HT-29 (cell line): ENCODE measurements around the gene POM121. TPM values are rescaled to one million over a fixed set of nuclear protein-coding genes. Genes with fewer than 3 reads are reported as not detected.
"Not testable (repeated sequence)": the region's sequence is repeated elsewhere in the genome, so short reads cannot be mapped to it uniquely, and the experiment has no call there.

Experiments
- DNase-seq: peaks from one replicate; pipeline ENCODE4 v3.0.0-alpha.2; 2015; ENCODE audit warnings: low spot score
- total RNA-seq: library from RNA; depleted of rRNA; stranded (reverse); fragments of >200 nt; shearing (Covaris generic); gene quantifications from 2 replicates; pipeline ENCODE4 v1.2.3, GENCODE V29; 2014

The POM121 gene
- total RNA-seq, 1 experiment from 2014 or later, result 18.7 TPM

GRCh38 chr7:72949276-72949675, 24.4 kb downstream of the POM121 start:
- DNase-seq, result not testable (repeated sequence)

GRCh38 chr7:72949686-72950085, 24.8 kb downstream of the POM121 start:
- DNase-seq, result not testable (repeated sequence)

- not testable (repeated sequence) for DNase-seq
These were observed 25.5 kb downstream of the POM121 start for GRCh38 chr7:72950432-72950831.

GRCh38 chr7:72953901-72954562, 29.1 kb downstream of the POM121 start:
- not testable (repeated sequence) for DNase-seq

- DNase-seq, result not testable (repeated sequence)
These were observed 29.8 kb downstream of the POM121 start for GRCh38 chr7:72954563-72955198.

- not testable (repeated sequence) for DNase-seq
These were observed 35.1 kb downstream of the POM121 start for GRCh38 chr7:72960029-72960428.

- DNase-seq, result not testable (repeated sequence)
These were observed 35.9 kb downstream of the POM121 start for GRCh38 chr7:72960626-72961345.

GRCh38 chr7:72961346-72961650, 36.4 kb downstream of the POM121 start:
- not testable (repeated sequence) for DNase-seq

GRCh38 chr7:72963056-72963455, 38.2 kb downstream of the POM121 start:
- DNase-seq, result not testable (repeated sequence)

- not testable (repeated sequence) for DNase-seq
These were observed 40.5 kb downstream of the POM121 start for GRCh38 chr7:72965186-72965975.

- DNase-seq, result not testable (repeated sequence)
These were observed 42.0 kb downstream of the POM121 start for GRCh38 chr7:72966892-72967291.

- not testable (repeated sequence) for DNase-seq
These were observed 44.2 kb downstream of the POM121 start, which contains the start of gene TRIM74 for GRCh38 chr7:72968980-72969516. Gene TRIM74, minus strand, starts transcription at chr7:72969466. Its CDS starts 3,309 bp downstream, at chr7:72966157.

GRCh38 chr7:72969688-72970087, 44.8 kb downstream of the POM121 start:
- DNase-seq, result not testable (repeated sequence)

GRCh38 chr7:72971505-72971904, 46.6 kb downstream of the POM121 start:
- DNase-seq, result not testable (repeated sequence)

GRCh38 chr7:72974781-72975180, 49.9 kb downstream of the POM121 start:
- not testable (repeated sequence) for DNase-seq

- not testable (repeated sequence) for DNase-seq
These were observed 50.9 kb downstream of the POM121 start for GRCh38 chr7:72975656-72976286.

- not testable (repeated sequence) for DNase-seq
These were observed 51.5 kb downstream of the POM121 start for GRCh38 chr7:72976434-72976833.

- DNase-seq, result not testable (repeated sequence)
These were observed 55.5 kb downstream of the POM121 start for GRCh38 chr7:72980382-72980781.

GRCh38 chr7:72982084-72982483, 57.2 kb downstream of the POM121 start:
- not testable (repeated sequence) for DNase-seq

GRCh38 chr7:72990146-72990913, 65.4 kb downstream of the POM121 start:
- DNase-seq, result not testable (repeated sequence)
